Dendritic cell treated with granulocyte-macrophage colony-stimulating factor and Interleukin-4, amounts not matched to agents 40 ng/mL and 50 ng/mL, for 4 days (primary cell): Measurements from ENCODE around the gene UGT1A5.
"Not testable (repeated sequence)": the region's sequence is repeated elsewhere in the genome, so short reads cannot be mapped to it uniquely, and the experiment has no call there.

Experiments
- H3K27ac Mint-ChIP-seq: one replicate; pipeline ENCODE4 v1.8.0; 2022; ENCODE audit warnings: mild to moderate bottlenecking, mixed read lengths
- H3K27me3 Mint-ChIP-seq: one replicate; pipeline ENCODE4 v1.8.0; 2022; ENCODE audit warnings: mild to moderate bottlenecking, mixed read lengths
- H3K36me3 Mint-ChIP-seq: one replicate; pipeline ENCODE4 v1.8.0; 2022; ENCODE audit warnings: low read depth, mixed read lengths
- H3K4me1 Mint-ChIP-seq: one replicate; pipeline ENCODE4 v1.8.0; 2022; ENCODE audit warnings: low read depth, mixed read lengths
- H3K4me3 Mint-ChIP-seq: one replicate; pipeline ENCODE4 v1.8.0; 2022; ENCODE audit warnings: mild to moderate bottlenecking, moderate library complexity, mixed read lengths
- H3K9me3 Mint-ChIP-seq: one replicate; pipeline ENCODE4 v1.8.0; 2022; ENCODE audit warnings: mixed read lengths
- intact Hi-C: fragments of 100-400 bp; cut with micrococcal nuclease; formaldehyde crosslinking; loops from one replicate; pipeline ENCODE4 v1.15.0; 2022

Gene UGT1A5

DNA sequence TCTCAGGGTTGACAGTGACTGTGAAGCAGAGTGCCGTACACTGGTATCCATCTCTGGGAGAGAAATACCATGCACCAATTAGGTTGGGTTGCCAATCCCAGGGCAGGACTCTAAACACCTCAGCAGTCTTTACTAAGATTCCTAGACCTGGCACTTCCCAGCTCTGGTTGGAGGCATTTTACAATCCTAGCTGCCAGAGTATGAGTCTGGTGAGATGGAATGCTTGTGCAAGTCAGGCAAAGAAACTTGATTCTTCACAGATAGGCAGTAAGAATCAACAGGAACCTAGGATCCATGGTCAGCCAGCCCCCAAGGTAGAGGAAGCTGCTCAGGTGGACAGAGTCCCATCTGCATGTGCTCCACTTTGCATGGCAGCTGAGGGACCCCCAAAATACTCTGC is 6.0 kb upstream of the UGT1A5 start:
- intact Hi-C loops, result no loop called here
- peaks cover 5% of the 10 kb centered on the region for H3K27me3 Mint-ChIP-seq
- no peaks in the 10 kb centered on the region for H3K9me3 Mint-ChIP-seq
- no peak overlapping the region for H3K4me3 Mint-ChIP-seq
- no peaks in the 10 kb centered on the region for H3K4me1 Mint-ChIP-seq
- no peak overlapping the region for H3K27ac Mint-ChIP-seq
- H3K36me3 Mint-ChIP-seq, result no peaks in the 10 kb centered on the region

DNA sequence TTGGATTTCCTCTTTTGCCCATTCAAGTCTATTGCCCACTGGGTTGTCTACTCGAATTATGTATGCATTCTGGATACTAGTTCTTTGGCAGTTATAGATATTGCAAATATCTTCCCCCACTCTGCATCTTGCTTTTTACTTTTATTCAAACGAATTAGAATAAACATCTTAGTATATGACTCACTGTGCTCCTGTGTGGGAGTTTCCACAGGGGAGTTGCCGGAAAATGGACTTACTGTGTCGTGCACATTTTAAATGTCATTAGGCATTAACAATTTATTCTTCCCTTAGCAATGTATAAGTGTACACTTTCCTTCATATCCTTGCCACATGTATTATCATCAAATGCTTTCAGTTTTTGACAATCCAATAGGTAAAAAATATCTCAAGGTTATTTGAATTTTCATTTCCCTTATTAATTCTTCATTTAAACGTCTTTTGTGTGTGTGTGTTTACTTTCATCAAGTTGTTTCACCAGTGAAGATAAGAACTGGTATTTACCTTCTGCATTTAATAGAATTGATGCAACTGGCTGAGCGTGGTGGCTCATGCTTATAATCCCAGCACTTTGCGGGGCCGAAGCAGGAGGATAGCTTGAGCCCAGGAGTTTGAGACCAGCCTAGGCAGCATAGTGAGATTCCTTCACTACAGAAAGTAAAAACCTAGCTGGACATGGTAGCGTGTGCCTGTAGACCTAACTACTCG is 4.6 kb upstream of the UGT1A5 start:
- H3K4me1 Mint-ChIP-seq, result no peaks in the 10 kb centered on the region
- peaks cover 5% of the 10 kb centered on the region for H3K27me3 Mint-ChIP-seq
- no peaks in the 10 kb centered on the region for H3K36me3 Mint-ChIP-seq
- H3K9me3 Mint-ChIP-seq, result no peaks in the 10 kb centered on the region
- no peak overlapping the region for H3K27ac Mint-ChIP-seq
- no peak overlapping the region for H3K4me3 Mint-ChIP-seq
- intact Hi-C loops, result no loop called here

DNA sequence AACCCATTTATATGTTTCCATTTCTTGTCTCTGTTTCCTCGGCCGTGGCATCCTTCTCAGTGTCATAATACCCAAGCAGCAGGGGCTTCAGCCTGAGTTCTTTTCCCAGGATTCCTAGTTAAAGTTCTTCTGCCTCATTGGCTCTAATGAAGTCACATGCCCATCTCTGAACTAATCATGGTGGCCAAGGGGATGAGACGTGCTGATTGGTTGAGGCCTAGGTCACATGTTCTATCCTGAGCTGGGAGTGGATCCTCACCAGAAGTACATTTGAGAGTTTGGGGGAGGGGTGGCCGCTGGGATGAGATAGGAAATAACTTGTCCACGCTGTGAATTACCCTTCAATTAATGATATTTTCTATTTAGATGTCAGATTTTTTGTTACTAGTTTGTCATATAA is 3.8 kb upstream of the UGT1A5 start:
- H3K4me1 Mint-ChIP-seq, result no peaks in the 10 kb centered on the region
- no peak overlapping the region for H3K4me3 Mint-ChIP-seq
- H3K27me3 Mint-ChIP-seq, result peaks cover 5% of the 10 kb centered on the region
- no peak overlapping the region for H3K27ac Mint-ChIP-seq
- no peaks in the 10 kb centered on the region for H3K9me3 Mint-ChIP-seq
- intact Hi-C loops, result no loop called here
- H3K36me3 Mint-ChIP-seq, result no peaks in the 10 kb centered on the region

DNA sequence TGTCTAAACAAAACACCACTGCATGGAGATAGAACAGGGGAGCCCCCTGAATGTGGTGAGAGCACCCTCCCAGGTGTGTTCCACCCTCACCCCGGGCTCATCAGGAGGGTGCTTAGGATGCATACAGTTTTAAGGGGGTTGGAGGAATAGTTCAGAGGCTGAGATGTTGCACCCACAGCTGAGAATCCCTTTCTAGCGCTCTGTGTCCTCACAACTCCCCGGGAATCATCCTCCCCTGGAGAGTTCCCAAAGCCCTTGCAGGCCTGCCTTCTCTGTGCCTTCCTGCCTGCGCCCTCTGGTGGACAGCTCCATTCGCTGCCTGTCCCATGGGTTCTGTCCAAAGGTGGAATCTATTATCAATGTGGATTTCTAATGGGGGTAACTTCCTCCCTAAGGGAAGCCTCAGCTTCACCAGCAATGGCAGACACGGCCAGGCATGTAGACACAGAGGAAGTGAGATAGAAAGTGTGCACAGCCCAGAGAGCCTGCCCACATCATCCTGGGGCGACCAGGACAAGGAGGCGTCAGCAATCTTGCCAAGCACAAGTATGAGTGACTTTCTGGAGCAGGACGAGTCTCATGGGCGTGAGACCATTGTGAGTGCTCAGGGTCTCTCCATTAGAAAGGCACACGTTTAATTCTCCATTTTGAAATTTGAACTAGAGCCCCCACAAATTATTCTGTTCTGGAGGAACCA is 1.2 kb upstream of the UGT1A5 start:
- intact Hi-C loops, result no loop called here

DNA sequence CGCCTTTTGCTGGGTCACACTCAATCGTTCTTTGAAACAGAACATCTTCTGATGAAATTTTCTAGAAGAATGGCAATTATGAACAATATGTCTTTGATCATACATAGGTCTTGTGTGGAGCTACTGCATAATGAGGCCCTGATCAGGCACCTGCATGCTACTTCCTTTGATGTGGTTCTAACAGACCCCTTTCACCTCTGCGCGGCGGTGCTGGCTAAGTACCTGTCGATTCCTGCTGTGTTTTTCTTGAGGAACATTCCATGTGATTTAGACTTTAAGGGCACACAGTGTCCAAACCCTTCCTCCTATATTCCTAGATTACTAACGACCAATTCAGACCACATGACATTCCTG is 532 bp downstream of the UGT1A5 start:
- no peaks in the 10 kb centered on the region for H3K36me3 Mint-ChIP-seq
- H3K9me3 Mint-ChIP-seq, result no peaks in the 10 kb centered on the region
- H3K4me1 Mint-ChIP-seq, result no peaks in the 10 kb centered on the region
- H3K27me3 Mint-ChIP-seq, result peaks cover 4% of the 10 kb centered on the region
- H3K27ac Mint-ChIP-seq, result no peak overlapping the region
- intact Hi-C loops, result no loop called here
- no peak overlapping the region for H3K4me3 Mint-ChIP-seq

More for the DNA sequence above, 1.2 kb upstream of the UGT1A5 start:
- Mint-ChIP-seq H3K36me3 (no peaks in the 10 kb centered on the region), H3K4me1 (no peaks in the 10 kb centered on the region), H3K27ac (no peak overlapping the region), H3K4me3 (no peak overlapping the region), H3K27me3 (peaks cover 5% of the 10 kb centered on the region), H3K9me3 (no peaks in the 10 kb centered on the region)

DNA sequence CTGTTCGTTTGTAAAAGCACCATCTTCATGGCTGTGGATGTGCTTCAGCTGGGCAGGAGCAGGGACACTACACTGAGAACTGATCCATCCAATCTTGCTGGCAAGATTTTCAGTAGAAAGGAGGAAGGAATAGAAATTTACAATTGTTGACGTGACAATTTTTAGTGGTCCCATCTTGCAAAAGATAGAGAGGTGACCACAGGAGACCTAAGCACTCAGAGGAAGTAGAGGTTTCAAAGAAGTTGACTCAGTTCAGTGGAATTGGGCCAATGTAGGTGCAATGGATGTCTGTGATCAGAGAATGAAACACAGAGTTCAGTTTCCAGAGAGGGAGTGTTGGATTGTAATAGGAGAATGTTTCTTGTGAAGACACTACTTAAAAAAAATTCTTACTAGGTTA is 1.4 kb downstream of the UGT1A5 start:
- Mint-ChIP-seq H3K36me3 (no peaks in the 10 kb centered on the region), H3K9me3 (no peaks in the 10 kb centered on the region), H3K4me1 (no peaks in the 10 kb centered on the region), H3K4me3 (no peak overlapping the region), H3K27ac (no peak overlapping the region), H3K27me3 (peaks cover 5% of the 10 kb centered on the region)
- intact Hi-C loops, result no loop called here

DNA sequence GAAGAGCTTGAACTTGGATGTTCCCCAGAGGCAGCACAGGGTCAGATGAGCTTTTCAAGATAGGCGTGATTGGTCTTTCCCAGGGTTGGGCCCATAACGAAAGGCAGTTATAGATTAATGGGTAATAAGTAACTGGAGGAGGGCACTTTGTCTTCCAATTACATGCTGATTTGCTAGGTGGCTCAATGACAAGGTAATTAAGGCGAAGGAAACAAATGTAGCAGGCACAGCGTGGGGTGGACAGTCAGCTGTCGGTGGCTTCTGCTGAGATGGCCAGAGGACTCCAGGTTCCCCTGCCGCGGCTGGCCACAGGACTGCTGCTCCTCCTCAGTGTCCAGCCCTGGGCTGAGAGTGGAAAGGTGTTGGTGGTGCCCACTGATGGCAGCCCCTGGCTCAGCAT is 5.8 kb downstream of the UGT1A5 start, which contains the start of gene UGT1A4:
Gene UGT1A4 (plus strand): TSS at position 185 of the 400 bp plus-strand sequence. CDS start 85 bp downstream, at position 270.
- Mint-ChIP-seq H3K9me3 (no peaks in the 10 kb centered on the region), H3K4me1 (no peaks in the 10 kb centered on the region), H3K27ac (no peak within 1 kb of the TSS), H3K27me3 (peaks cover 5% of the 10 kb centered on the region), H3K36me3 (no peaks in the 10 kb centered on the region), H3K4me3 (no peak within 1 kb of the TSS)
- intact Hi-C loops, result no loop called here

DNA sequence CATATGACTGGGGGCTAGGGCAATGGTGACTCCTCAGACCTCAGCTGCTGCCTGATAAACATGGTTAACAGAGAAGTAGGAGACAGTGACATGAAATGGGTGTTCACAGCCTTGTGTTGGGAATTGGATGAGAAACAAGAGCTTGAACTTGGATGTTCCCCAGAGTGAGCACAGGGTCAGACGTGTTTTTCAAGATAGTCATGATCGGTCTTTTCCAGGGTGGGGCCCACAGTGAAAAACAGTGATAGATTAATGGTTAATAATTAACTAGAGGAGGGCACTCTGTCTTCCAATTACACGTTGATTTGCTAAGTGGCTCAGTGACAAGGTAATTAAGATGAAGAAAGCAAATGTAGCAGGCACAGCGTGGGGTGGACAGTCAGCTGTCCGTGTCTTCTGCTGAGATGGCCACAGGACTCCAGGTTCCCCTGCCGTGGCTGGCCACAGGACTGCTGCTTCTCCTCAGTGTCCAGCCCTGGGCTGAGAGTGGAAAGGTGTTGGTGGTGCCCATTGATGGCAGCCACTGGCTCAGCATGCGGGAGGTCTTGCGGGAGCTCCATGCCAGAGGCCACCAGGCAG is 16.1 kb downstream of the UGT1A5 start, which contains the start of gene UGT1A3:
Gene UGT1A3 (plus strand): TSS at position 320 of the 579 bp plus-strand sequence. CDS start 85 bp downstream, at position 405.
- Mint-ChIP-seq H3K9me3 (no peaks in the 10 kb centered on the region), H3K4me3 (no peak within 1 kb of the TSS), H3K27me3 (peaks cover 3% of the 10 kb centered on the region), H3K36me3 (no peaks in the 10 kb centered on the region), H3K4me1 (no peaks in the 10 kb centered on the region), H3K27ac (no peak within 1 kb of the TSS)
- intact Hi-C loops, result no loop called here

DNA sequence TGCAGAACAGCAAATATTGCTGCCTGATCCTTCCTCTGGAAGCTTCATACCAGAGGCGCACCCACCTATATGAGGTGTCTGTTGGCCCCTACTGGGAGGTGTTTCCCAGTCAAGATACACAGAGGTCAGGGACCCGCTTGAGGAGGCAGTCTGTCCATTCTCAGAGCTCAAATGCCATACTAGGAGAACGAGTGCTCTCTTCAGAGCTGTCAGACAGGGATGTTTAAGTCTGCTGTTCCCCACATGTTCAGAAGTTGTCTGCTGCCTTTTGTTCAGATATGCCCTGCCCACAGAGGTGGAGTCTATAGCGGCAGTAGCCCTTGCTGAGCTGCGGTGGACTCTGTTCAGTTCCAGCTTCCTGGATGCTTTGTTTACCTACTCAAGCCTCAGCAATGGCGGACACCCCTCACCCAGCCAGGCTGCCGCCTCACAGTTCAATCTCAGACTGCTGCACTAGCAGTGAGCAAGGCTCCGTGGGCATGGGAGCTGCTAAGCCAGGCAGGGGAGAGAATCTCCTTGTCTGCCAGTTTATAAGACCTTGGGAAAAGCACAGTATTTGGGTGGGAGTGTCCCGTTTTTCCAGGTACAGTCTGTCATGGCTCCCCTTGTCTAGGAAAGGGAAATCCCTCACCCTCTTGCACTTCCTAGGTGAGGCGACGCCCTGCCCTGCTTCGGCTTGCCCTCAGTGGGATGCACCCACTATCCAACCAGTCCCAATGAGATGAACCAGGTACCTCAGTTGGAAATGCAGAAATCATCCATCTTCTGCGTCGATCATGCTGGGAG is 24.4 kb downstream of the UGT1A5 start:
- intact Hi-C loops, H3K27ac Mint-ChIP-seq, H3K4me1 Mint-ChIP-seq, H3K36me3 Mint-ChIP-seq, H3K9me3 Mint-ChIP-seq, H3K27me3 Mint-ChIP-seq, H3K4me3 Mint-ChIP-seq: not testable (repeated sequence)

DNA sequence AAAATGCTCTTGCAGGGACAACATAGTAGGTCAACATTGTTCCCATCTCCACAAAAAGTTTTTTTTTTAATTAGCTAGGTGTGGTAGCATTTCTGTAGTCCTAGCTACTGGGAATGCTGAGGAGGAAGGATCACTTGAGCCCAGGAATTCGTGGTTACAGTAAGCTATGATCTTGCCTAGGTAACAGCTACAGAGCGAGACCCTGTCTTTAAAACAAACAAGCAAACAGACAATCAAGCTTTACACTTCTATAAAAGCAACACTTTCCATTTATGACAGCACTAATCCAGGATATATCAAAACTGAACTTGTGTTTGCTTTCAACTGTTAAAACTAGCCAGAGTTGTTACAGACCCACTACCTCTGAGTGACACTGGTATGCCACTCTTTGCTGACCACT is 28.2 kb downstream of the UGT1A5 start:
- H3K4me3 Mint-ChIP-seq, result no peak overlapping the region
- H3K36me3 Mint-ChIP-seq, result no peaks in the 10 kb centered on the region
- intact Hi-C loops, result no loop called here
- H3K4me1 Mint-ChIP-seq, result no peaks in the 10 kb centered on the region
- H3K9me3 Mint-ChIP-seq, result no peaks in the 10 kb centered on the region
- peaks cover 2% of the 10 kb centered on the region for H3K27me3 Mint-ChIP-seq
- H3K27ac Mint-ChIP-seq, result no peak overlapping the region

DNA sequence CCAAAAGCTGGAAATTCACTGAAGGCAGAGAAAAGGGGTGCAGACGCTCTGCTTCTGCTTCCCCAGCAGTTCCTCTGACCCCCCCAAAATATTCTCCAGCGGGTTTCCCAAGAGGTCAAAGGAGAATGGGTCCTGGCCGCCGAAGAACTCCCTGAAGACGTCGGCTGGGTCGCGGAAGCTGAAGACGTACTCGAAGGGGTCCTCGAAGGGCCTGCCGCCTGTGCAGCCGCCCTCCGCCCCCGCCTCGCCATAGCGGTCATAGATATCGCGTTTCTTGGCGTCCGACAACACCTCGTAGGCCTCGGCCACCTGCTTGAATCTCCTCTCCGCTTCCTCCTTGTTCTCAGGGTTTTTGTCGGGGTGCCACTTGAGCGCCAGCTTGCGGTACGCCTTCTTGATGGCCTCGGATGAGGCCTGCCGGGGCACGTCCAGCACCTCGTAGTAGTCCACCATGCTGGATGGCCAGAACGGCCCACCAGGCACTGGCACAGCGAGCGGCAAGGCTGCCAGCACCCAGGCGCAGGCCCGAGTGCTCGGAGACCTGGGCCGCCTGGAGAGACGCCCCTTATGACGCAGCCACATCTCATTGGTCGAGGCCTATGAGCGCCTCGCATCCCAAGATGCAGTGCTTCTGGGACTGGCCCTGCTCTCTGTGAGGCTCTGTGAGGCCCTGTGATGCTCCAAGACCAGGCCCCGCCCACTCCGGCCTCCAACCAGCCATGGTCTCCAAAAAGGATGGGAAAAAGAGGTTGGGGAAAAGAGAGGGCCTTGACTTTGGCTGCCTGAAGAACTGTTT is 31.0 kb downstream of the UGT1A5 start:
- intact Hi-C loops, result no loop called here
- Mint-ChIP-seq H3K9me3 (no peaks in the 10 kb centered on the region), H3K36me3 (no peaks in the 10 kb centered on the region), H3K4me1 (no peaks in the 10 kb centered on the region), H3K27ac (no peak overlapping the region), H3K27me3 (peaks cover 6% of the 10 kb centered on the region), H3K4me3 (no peak overlapping the region)

DNA sequence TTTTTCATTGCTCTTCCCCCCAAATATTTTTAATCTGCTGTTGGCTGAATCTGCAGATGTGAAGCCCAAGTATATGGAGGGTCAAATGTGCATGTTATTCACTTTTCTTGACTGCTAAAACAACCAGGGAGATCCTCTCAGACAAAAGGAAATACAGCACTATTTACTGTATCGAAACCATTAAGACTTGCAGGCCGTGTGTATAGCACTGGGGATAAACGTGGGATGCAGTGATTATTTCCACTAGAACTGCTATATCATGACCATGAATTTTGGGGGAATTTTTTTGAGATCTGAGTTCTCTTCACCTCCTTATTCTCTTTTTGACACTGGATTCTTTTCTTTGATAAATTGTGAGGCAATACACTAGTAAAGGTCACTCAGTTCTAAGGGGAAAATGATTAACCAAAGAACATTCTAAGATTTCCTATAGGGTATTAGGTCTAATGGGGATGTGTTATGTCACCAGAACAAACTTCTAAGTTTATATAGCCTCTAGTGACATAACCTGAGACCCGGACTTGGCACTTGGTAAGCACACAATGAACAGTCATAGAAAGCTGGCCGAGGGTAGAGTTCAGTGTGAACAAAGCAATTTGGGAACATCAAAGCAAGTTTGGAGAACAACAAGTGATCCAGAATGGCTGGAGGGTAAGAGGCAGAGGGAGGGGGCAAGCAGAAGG is 32.5 kb downstream of the UGT1A5 start:
- H3K9me3 Mint-ChIP-seq, result peaks cover 10% of the 10 kb centered on the region
- H3K4me3 Mint-ChIP-seq, result no peak overlapping the region
- H3K36me3 Mint-ChIP-seq, result no peaks in the 10 kb centered on the region
- H3K27ac Mint-ChIP-seq, result no peak overlapping the region
- intact Hi-C loops, result no loop called here
- no peaks in the 10 kb centered on the region for H3K4me1 Mint-ChIP-seq
- peaks cover 6% of the 10 kb centered on the region for H3K27me3 Mint-ChIP-seq

DNA sequence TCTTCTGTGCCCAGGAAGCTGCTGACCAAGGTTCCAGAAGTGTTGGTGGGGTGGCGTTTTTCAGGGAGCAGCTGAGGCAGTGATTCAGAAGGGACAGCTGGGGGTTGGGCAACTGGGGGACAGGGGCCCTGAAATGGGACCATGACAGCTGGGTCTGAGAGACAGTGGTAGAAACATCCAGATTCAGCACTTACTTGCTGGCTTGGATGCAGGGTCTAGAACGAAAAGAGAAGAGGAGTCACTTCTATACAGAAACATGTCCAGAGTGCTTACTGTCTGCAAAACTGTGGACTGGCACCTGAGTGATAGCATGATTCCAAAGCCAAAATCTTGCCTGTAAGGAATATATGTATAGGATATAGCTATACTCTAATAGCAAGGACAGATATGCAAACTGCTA is 33.1 kb downstream of the UGT1A5 start:
- H3K9me3 Mint-ChIP-seq, result peaks cover 16% of the 10 kb centered on the region
- intact Hi-C loops, H3K27ac Mint-ChIP-seq, H3K36me3 Mint-ChIP-seq, H3K4me1 Mint-ChIP-seq, H3K4me3 Mint-ChIP-seq, H3K27me3 Mint-ChIP-seq: not testable (repeated sequence)
